B cell (primary cell): ENCODE data around the gene RICTOR. TPM values are rescaled to one million over a fixed set of nuclear protein-coding genes. Genes with fewer than 3 reads are reported as not detected.
A peak's percentile ranks its signal among the peaks of the same experiment; 100 is the strongest.

Experiments used
- ATAC-seq: fragments of 200-7000 bp; cut with Tn5 transposase; one replicate; pipeline ENCODE4 v1.10.0; 2021; ENCODE audit warnings: low read depth, mild to moderate bottlenecking, moderate number of reproducible peaks, moderate library complexity
- CTCF ChIA-PET: fragments of 350-600 bp; sonication (Branson Sonifier 250); formaldehyde crosslinking; loops from one replicate; lab custom pipeline; 2021; ENCODE audit warnings: antibody characterized with exemption, inconsistent platforms; lab: Charles Lee
- POLR2A ChIA-PET: fragments of 350-600 bp; sonication (Branson Sonifier 250); formaldehyde crosslinking; loops from one replicate; lab custom pipeline; 2021; ENCODE audit warnings: antibody characterized with exemption; lab: Charles Lee
- DNase-seq: peaks from one replicate; pipeline ENCODE4 v3.0.0; 2013
- H2AFZ ChIP-seq: 2 replicates; pipeline ENCODE4 v1.6.1; 2012; ENCODE audit warnings: mild to moderate bottlenecking, low read depth, low read length; ENCODE audit not compliant: insufficient read depth, poor library complexity, severe bottlenecking
- H3K27ac ChIP-seq, 2 donors: 1 replicate in 1 of 2; 2 replicates in 1 of 2; pipeline ENCODE4 v1.5.1; 2012 to 2013; ENCODE audit warnings: low read length in 2 of 2, mild to moderate bottlenecking in 2 of 2, moderate library complexity in 1 of 2
- H3K27me3 ChIP-seq, 4 experiments: fragments of 200-600 bp in 1 of 4; sonication (generic) in 1 of 4; replicated peaks in 1 of 4; 1 replicate in 2 of 4; 2 replicates in 2 of 4; pipeline versions ENCODE4 v1.6.1 to v1.7.0; 2013 to 2016; ENCODE audit warnings: low read length in 3 of 4, mild to moderate bottlenecking in 2 of 4, mixed read lengths in 1 of 4, moderate library complexity in 1 of 4; ENCODE audit not compliant: insufficient read depth in 4 of 4, control insufficient read depth in 3 of 4; ENCODE audit errors: control extremely low read depth in 1 of 4
- H3K36me3 ChIP-seq, 2 experiments: replicated peaks in 1 of 2; 1 replicate in 1 of 2; 2 replicates in 1 of 2; pipeline versions ENCODE4 v1.6.1 to v1.7.1; 2013; ENCODE audit warnings: low read length in 1 of 2; ENCODE audit not compliant: insufficient read depth in 2 of 2, control insufficient read depth in 1 of 2; ENCODE audit errors: control extremely low read depth in 1 of 2, extremely low read depth in 1 of 2
- H3K4me1 ChIP-seq, 2 donors: fragments of 200-600 bp in 1 of 2; sonication (generic) in 1 of 2; 1 replicate in 1 of 2; 2 replicates in 1 of 2; pipeline versions ENCODE4 v1.5.1 to v1.6.1; 2013 to 2017; ENCODE audit warnings: low read length in 2 of 2; ENCODE audit not compliant: control insufficient read depth in 2 of 2, insufficient read depth in 2 of 2
- H3K4me2 ChIP-seq: replicated peaks from 2 replicates; pipeline ENCODE3; 2012; ENCODE audit warnings: mild to moderate bottlenecking, low read depth, low read length; ENCODE audit not compliant: poor library complexity, severe bottlenecking
- H3K4me3 ChIP-seq, 5 experiments: fragments of 200-600 bp in 1 of 5; sonication (generic) in 1 of 5; 1 replicate in 3 of 5; 2 replicates in 2 of 5; pipeline versions ENCODE4 v1.5.1 to v1.7.0; 2011 to 2016; ENCODE audit warnings: low read length in 4 of 5, mild to moderate bottlenecking in 4 of 5, low read depth in 2 of 5, control low read depth in 1 of 5, moderate library complexity in 1 of 5; ENCODE audit not compliant: insufficient read depth in 1 of 5; ENCODE audit errors: control extremely low read depth in 1 of 5, extremely low read depth in 1 of 5
- H3K79me2 ChIP-seq: fragments of 200-600 bp; sonication (generic); one replicate; pipeline ENCODE4 v1.6.0; 2016; ENCODE audit warnings: low read length; ENCODE audit not compliant: control insufficient read depth, insufficient read depth
- H3K9ac ChIP-seq: fragments of 200-600 bp; sonication (generic); 2 replicates; pipeline ENCODE4 v1.6.1; 2017; ENCODE audit warnings: mild to moderate bottlenecking, low read length, moderate library complexity
- H3K9me3 ChIP-seq, 3 donors: one replicate each; pipeline versions ENCODE4 v1.6.1 to v1.7.1; 2013; ENCODE audit warnings: low read length in 2 of 3; ENCODE audit not compliant: control insufficient read depth in 2 of 3, insufficient read depth in 1 of 3; ENCODE audit errors: control extremely low read depth in 1 of 3
- H4K20me1 ChIP-seq: 2 replicates; pipeline ENCODE4 v1.6.0; 2012; ENCODE audit warnings: mild to moderate bottlenecking, low read length; ENCODE audit not compliant: insufficient read depth, control insufficient read depth, poor library complexity, severe bottlenecking
- H3K27ac Mint-ChIP-seq: one replicate; pipeline ENCODE4 v1.8.0; 2021; ENCODE audit warnings: mixed read lengths
- H3K27me3 Mint-ChIP-seq: one replicate; pipeline ENCODE4 v1.8.0; 2021; ENCODE audit warnings: mixed read lengths
- H3K4me1 Mint-ChIP-seq: one replicate; pipeline ENCODE4 v1.8.0; 2021; ENCODE audit warnings: mixed read lengths
- H3K4me3 Mint-ChIP-seq: one replicate; pipeline ENCODE4 v1.8.0; 2021; ENCODE audit warnings: mixed read lengths
- H3K9me3 Mint-ChIP-seq: one replicate; pipeline ENCODE4 v1.8.0; 2022; ENCODE audit warnings: mixed read lengths; ENCODE audit not compliant: insufficient read depth
- CTCF ChIP-seq: fragments of 200-600 bp; IDR thresholded peaks from one replicate; pipeline ENCODE4 v1.8.0; 2022; ENCODE audit warnings: antibody characterized with exemption, mild to moderate bottlenecking
- EZH2 ChIP-seq: IDR thresholded peaks from 2 replicates; pipeline ENCODE4 v1.6.1; 2012; ENCODE audit warnings: borderline replicate concordance, low read depth, mild to moderate bottlenecking, moderate library complexity, low read length; ENCODE audit not compliant: insufficient read depth, poor library complexity, severe bottlenecking
- WGBS: methylation state at CpG from one replicate; pipeline ENCODE4 v1.1.5; 2013; ENCODE audit warnings: missing lambda C conversion rate; ENCODE audit not compliant: insufficient coverage; 5-methylcytosine and 5-hydroxymethylcytosine counted together
- intact Hi-C: fragments of 100-400 bp; cut with micrococcal nuclease; formaldehyde crosslinking; loops from one replicate; pipeline ENCODE4 v1.10.0; 2022
- polyA plus RNA-seq: library from polyadenylated mRNA; depleted of rRNA; stranded (reverse); fragments of >200 nt; gene quantifications from 2 replicates; pipeline ENCODE4 v1.2.3, GENCODE V29; 2012
- total RNA-seq, 2 donors: library from RNA; stranded (reverse); fragments of 120-200 nt in 1 of 2; gene quantifications; 1 replicate in 1 of 2; 2 replicates in 1 of 2; pipeline versions ENCODE4 v1.2.3 to v1.2.4, GENCODE V29; 2013 to 2022

The RICTOR gene
- total and polyA plus RNA-seq, 2 donors (not counting 1 experiment from before 2014, with no cell fraction given) = 15.4 to 84.3 TPM

GRCh38 chr5:39015743-39016586 lies 58.2 kb downstream of the RICTOR start:
- POLR2A ChIA-PET = no interaction called here
- ATAC-seq (no peak), DNase-seq (no peak)
- Mint-ChIP-seq H3K9me3 (peaks cover 5% of the 10 kb centered on the region), H3K27ac (no peak overlapping the region), H3K4me1 (peaks cover 16% of the 10 kb centered on the region), H3K4me3 (no peak overlapping the region), H3K27me3 (no peaks in the 10 kb centered on the region)
- H4K20me1 ChIP-seq = peaks cover 41% of the 10 kb centered on the region
- intact Hi-C loops = no loop called here
- H2AFZ ChIP-seq = no peak overlapping the region
- peaks cover 37% of the 10 kb centered on the region for H3K79me2 ChIP-seq
- no peak overlapping the region for H3K4me3 ChIP-seq
- WGBS = 83% methylated on average over 2 of the region's 4 CpGs
- CTCF ChIA-PET = interaction anchor here (1.0 to 1.3 kb wide), 2 partner anchors 9 to 65 kb away, joined by 3 read pairs; no protein-coding TSS in a partner anchor
- peaks cover 0 to 4% of the 10 kb centered on the region in 2 donors for H3K4me1 ChIP-seq
- peak overlapping the region in 1 of 2 donors; percentile 44 for H3K27ac ChIP-seq
- H3K36me3 ChIP-seq = peaks cover 23 to 49% of the 10 kb centered on the region in 2 experiments
- H3K4me2 ChIP-seq = no peak overlapping the region
- H3K9me3 ChIP-seq = peaks cover 6 to 18% (median 16%) of the 10 kb centered on the region in 3 donors
- TF ChIP-seq EZH2 (no peak), CTCF (no peak)
- no peaks in the 10 kb centered on the region for H3K27me3 ChIP-seq
- H3K9ac ChIP-seq = no peak overlapping the region

DNA sequence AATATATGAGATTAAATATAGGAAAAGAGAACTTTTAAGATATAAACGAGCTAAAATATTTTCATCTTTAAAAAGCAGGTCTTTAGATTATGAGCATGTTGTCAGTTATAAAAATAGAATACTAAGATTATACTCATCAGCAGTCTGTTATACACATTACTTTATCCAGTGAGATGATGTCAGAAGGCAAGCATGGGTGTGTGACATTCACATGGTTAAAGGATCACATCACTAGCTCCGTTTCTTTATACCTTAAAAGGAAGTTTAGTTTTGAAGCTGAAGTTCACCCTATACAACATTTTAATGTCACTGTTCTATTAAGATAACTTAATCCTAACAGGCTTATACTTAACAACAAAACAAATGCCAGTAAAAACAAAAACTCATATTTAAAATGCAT lies 59.6 kb downstream of the RICTOR start:
- H3K4me1 Mint-ChIP-seq = peaks cover 24% of the 10 kb centered on the region

More for the DNA sequence above, 59.6 kb downstream of the RICTOR start:
- Mint-ChIP-seq H3K27ac (no peak overlapping the region), H3K4me3 (no peak overlapping the region), H3K27me3 (no peaks in the 10 kb centered on the region), H3K9me3 (peaks cover 8% of the 10 kb centered on the region)
- Histone ChIP-seq H3K9ac (no peak overlapping the region), H3K27ac (no peak overlapping the region), H3K27me3 (no peaks in the 10 kb centered on the region), H3K4me1 (peaks cover 0 to 4% of the 10 kb centered on the region in 2 donors), H3K9me3 (peaks cover 8 to 18% (median 18%) of the 10 kb centered on the region in 3 donors), H3K36me3 (peaks cover 19 to 47% of the 10 kb centered on the region in 2 experiments), H3K4me3 (no peak overlapping the region), H4K20me1 (peaks cover 30% of the 10 kb centered on the region), H2AFZ (no peak overlapping the region), H3K4me2 (no peak overlapping the region), H3K79me2 (peaks cover 30% of the 10 kb centered on the region)
- POLR2A ChIA-PET = no interaction called here
- no CpG with 5 or more reads among the region's 2 CpGs for WGBS
- ATAC-seq (no peak), DNase-seq (no peak)
- no peak for TF ChIP-seq CTCF
- TF ChIP-seq EZH2 = no peak
- intact Hi-C loops = no loop called here
- CTCF ChIA-PET = no interaction called here
